Activated T-cell treated with anti-CD3 and anti-CD28 coated beads for 48 hours (primary cell): ENCODE data around the gene TMEM250.

Experiments
- DNase-seq: peaks from one replicate; pipeline ENCODE4 v3.0.0-alpha.2; 2020; ENCODE audit warnings: low read depth

The TMEM250 gene

DNA sequence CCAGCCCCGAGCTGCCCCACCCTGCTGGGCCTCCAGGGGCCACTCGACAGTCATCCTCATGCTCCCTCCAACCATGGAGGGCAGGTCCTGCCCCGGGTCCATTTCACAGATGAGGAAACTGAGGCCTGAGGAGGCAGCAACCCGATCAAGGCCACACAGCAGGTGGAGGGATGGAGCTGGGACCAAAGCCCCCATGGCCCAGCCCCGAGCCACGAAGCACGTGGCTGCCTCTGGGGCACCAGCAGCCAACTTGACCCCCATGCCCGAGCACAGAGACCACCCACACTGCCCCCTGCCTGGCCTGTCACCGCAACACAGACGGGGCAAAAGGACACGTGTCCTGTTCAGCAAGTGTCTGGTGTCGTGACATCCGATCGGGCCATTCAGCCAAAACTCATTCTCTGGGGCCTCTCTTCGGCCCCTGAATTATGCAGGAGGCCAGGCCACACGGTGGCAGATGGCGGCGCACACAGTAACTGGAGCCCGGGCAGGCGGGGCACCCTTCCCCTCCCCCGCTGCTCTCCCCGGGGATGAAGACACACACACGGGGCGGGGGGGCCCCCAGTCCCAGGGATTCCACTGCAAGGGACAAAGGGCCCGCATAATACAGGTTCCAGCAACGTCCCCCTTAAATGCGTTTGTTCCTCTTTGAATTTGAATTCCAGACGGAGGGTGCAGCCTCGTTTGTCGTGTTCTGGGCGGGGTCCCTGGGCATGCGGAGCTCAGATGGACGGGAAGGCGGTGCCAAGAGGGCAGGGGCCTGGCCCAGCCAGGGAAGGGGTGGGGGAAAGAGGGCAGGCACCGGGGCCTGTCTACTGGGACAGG lies 29.4 kb upstream of the TMEM250 start:
- DNase-seq, result no peak

DNA sequence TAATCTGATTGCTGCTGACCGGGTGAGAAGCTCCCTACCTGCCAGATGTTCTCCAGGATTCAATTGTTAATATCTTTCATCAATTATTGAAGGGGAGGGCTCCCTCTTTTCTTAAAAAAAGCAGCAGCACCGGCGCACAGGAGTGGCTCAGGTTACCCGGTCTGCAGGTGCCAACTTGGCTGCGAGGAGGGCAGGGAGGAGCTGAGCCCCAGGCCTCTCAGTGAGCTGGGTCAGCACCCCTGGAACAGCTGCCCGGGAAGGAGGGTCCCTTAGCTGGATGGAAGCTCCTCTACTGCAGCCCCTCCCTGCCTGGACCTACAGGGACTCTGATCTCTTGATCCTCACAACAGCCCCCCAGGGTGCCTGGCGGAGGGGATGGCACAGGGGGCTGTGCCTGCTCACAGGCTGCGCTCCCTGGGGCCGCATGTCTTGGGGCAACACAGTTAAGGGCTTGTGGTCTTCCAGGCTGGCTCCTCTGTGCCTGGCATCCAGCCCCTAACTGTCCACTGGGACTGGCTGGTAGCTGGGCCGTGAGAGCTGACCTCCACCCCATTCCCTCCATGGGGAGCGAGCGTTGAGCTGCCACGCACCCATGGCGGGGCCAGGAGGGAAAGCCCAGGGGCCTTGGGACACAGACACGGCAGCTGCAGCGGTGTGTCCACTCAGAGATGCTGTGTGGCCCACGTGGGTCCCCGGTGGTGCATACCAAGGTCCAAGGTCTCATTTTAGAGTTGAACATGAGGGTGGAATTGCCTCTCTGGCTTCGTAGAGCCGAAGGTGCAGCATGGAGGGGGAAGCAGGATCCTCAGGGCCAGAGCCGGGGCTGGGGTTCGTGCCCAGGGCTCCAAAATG lies 28.6 kb upstream of the TMEM250 start:
- no peak for DNase-seq

GRCh38 chr9:136146126-136147037 lies 27.7 kb upstream of the TMEM250 start:
- no peak for DNase-seq

DNA sequence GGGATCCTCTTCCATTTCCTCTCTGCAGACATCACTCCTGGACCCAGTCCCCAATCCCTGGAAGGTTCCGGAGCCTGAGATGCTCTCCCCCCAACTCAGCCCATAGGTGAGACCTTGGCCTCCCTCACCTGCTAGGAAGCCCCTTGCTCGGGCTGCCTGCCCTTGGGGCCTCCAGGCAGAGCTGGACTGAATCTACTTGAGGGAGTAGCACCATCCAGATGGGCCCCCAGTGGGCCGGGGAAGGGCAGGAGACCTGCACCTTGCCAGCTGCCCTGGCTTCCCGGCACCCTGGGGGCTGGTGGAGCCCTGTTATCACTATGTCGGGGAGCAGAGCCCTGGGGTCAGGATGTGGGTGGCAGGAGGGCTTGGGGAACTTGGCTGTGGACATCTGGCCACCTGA lies 26.9 kb upstream of the TMEM250 start:
- DNase-seq, result no peak

DNA sequence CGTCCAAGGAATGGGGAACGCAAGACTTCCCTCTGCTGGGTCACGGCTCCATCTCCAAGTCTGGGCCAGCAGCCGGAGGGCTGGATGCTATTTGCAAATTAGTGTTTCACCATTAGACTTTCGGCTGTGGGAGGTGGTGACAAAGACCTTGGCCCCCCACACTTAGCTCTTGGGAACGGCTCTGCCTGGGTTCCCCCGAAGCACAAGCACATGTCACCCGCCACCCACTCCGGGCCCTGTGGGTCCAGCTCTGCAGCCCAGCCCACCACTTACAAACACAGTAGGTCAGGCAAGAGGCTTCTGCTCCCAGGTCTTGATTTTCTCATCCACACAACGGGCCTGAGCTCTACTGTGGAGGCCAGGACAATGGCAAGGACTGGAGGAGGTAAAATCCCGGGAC lies 25.8 kb upstream of the TMEM250 start:
- DNase-seq, result no peak

DNA sequence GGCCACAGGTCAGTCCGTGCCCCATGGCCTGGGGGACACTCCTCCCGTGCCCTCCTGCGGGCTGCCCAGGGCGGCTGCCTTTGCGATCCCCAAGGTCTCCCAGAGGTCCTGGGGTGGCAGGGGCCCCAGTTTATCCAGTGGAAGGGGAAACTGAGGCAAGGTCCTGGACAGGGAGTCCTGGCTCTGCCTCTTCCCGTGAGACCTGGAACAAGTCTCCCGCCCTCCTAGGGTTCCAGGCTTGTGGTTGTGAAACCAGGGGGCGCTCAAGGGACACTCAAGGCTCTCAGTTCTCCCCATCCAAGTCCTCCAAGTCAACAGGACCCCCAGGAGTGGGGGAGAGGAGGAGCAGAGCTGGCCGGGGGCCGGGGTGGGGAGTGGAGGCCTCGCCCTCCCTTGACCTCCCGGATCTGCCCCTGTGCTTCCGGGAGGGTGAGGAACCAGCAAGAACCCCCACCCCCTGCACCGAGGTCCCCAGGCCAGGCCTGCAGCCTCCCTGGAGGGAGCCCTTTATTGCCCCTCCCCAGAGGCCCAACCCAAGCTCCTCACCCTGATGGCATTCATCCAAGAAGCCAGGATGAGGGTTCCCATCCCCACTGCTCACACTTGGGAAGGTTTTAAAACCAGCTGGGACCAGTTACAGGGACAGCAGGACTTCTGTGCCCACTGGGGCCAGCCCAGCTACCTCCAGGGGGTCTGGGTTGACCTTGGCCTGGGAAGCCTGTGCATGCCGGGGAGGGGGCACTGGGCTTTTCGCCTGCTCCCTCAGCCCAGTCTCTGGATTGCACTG lies 24.7 kb upstream of the TMEM250 start:
- no peak for DNase-seq

GRCh38 chr9:136142859-136143214 lies 24.2 kb upstream of the TMEM250 start:
- no peak for DNase-seq

GRCh38 chr9:136142414-136142796 lies 23.7 kb upstream of the TMEM250 start:
- DNase-seq, result no peak

- DNase-seq, result no peak
These were observed 23.2 kb upstream of the TMEM250 start for GRCh38 chr9:136141682-136142413.

DNA sequence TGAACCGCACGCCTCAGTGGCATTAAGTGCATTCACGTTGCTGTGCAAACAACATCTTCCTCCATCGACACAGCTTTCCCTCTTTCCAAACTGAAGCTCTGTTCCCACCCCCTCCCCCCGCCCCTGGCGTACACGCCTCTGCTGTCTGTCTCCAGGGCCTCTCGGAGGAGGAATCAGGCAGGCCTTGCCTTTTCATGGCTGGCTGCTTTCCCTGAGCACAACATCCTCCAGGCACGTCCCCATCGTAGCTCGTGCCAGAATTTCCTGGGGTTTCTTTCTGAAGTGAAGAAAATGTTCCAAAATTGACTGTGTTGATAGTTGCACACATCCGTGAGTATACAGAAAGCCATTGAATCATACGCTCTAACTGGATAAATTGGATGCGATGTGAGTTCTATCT lies 22.3 kb upstream of the TMEM250 start:
- no peak for DNase-seq

DNA sequence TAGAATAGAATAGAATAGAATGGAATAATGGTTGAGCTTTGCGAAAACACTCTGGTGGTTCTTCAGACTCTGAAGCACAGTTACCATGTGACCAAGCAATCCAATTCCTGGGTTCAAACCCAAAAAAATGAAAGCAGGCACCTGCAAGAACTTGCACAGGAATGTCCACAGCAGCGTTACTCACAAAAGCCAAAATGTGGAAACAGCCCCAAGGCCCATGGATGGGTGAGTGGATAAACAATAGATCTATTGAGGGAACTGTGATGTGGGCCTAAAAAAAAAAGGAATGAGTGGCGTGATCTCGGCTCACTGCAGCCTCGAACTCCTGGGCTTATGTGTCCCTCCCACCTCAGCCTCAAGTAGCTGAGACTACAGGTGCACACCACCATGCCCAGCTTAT lies 21.4 kb upstream of the TMEM250 start:
- no peak for DNase-seq

GRCh38 chr9:136138566-136138965 lies 19.9 kb upstream of the TMEM250 start:
- DNase-seq, result peak; percentile 46

GRCh38 chr9:136137321-136138265 lies 18.9 kb upstream of the TMEM250 start:
- DNase-seq, result no peak

DNA sequence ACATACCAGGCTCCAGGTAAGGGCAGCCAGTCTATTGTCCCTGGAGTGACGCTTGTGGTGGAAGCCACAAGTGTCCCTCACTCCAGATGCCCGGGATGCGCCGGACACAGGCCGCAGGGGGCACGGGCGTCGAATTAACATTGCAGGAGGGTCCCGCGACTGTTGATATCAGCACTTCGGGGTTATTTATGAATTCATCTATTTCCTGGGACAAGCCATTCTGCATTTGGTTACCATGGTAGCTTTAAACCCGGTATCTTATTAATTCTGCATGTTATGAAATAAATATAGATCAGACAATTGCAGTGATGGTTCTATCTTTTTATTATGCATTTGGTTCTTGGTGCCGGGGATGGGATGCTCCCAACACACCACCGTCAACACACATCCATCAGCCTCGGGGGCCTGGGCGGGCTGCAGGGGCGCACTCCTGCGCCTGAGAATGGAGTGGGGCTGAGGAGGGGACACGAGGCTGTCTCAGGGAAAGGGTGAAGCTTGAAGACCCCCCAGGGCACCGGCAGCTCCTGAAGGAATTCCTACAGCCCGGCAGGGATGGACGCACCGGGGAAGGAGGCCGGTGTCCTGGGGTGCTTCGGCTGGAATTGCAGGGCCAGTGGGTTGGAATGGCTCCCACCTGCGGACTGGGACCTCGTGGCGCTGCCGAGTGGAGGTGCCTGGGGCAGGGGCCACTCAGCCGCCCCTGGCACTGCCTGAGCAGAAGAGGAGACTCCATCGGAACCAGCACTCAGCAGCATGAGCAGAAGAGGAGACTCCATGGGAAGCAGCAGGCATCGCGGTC lies 17.7 kb upstream of the TMEM250 start:
- DNase-seq, result no peak

DNA sequence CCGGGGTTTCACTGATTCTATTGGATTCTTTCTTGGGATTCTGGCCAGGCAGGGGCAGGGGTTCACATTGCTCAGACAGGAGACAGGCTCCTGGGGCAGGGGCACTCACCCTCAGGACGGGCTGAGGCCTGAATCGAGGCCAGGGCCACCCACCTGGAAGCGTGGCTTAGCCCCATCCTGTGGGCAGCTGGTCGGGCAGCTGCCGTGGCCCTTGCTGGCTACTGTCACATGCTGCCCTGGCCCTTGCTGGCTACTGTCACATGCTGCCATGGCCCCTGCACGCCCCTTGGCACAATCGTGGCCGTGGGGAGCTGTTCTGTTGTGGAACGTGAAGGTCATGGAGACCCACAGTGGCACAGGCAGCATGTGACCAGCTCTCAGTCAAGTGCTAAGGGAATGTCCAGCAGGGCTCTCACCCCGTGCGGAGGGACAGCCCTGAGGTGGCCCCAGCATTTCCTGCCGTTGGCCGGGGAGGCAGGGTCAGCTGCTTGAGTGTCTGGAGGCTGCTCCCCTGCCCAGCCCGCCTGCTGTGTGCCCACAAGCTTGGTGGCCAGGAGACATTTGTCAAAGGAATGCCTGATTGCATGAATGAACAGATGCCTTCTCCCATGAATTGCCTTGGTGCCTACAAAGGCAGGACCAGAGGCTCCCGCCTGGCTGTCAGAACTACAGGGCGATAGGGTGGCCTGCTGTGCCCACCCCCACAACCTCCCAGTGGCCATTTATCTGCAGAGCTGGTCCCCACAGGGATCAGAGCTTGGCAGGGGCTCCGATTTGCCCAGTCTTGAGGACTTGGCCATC lies 16.9 kb upstream of the TMEM250 start:
- DNase-seq, result no peak

DNA sequence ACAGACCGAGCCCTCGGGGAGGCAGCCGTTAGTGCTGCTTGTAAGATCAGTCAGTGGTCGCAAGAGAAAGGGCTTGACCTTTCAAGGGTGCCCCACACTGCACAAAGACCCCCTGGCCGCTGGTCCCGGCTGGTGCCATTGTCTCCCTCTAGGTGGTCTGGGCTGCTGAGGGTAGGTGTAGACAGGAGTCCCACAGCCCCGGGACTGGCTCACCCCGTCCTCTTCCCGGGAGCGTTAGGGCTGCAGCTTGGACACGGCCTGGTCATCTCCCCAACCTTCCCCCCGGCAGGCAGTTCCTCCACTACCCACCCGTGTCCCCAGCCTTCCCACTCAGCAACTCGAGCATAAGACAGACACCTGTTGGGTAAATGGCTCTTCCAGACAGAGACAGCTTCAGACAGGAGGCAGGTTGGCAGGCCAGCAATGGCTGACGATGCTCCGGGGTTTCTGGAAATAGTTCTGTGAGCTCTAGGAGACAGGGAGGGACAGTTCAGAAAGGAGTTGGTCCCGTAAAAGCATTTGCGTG lies 15.3 kb upstream of the TMEM250 start:
- no peak for DNase-seq

- DNase-seq, result peak; percentile 35
These were observed 14.7 kb upstream of the TMEM250 start for GRCh38 chr9:136133191-136133958.
